IMR-90 (cell line): ENCODE results near the gene UBE3C. TPM values are rescaled to one million over a fixed set of nuclear protein-coding genes. Genes with fewer than 3 reads are reported as not detected.
A peak's percentile ranks its signal among the peaks of the same experiment; 100 is the strongest.

Experiments used
- ATAC-seq: fragments of 200-7000 bp; cut with Tn5 transposase; 2 replicates; pipeline ENCODE4 v1.9.1; 2020; ENCODE audit warnings: low read depth, mild to moderate bottlenecking, moderate library complexity
- BruUV-seq: library from RNA; stranded (reverse); fragments of 400-500 nt; replicated peaks from 2 replicates; lab custom pipeline; 2021; lab: Mats Ljungman, UMichigan
- CTCF ChIA-PET: fragments of 300-600 bp; formaldehyde crosslinking; extraction: SDS; loops from one replicate; lab custom pipeline; 2021; ENCODE audit warnings: antibody characterized with exemption; lab: Yijun Ruan, JAX
- POLR2A ChIA-PET: fragments of 300-600 bp; sonication (Branson Sonifier 250); formaldehyde crosslinking; loops from one replicate; lab custom pipeline; 2022; ENCODE audit warnings: antibody characterized with exemption; ENCODE audit not compliant: unreplicated experiment; lab: Charles Lee
- DNase-seq: peaks from one replicate; pipeline ENCODE4 v3.0.0; 2013
- H2AFZ ChIP-seq: replicated peaks from 2 replicates; pipeline ENCODE3; 2013; ENCODE audit warnings: low read length, mild to moderate bottlenecking; ENCODE audit not compliant: poor library complexity
- H2AK5ac ChIP-seq: 2 replicates; pipeline ENCODE4 v1.6.1; 2013; ENCODE audit warnings: low read depth, low read length, inconsistent platforms
- H2AK9ac ChIP-seq: replicated peaks from 2 replicates; pipeline ENCODE3; 2013; ENCODE audit warnings: mild to moderate bottlenecking, low read depth, low read length, moderate library complexity; ENCODE audit not compliant: poor library complexity
- H2BK120ac ChIP-seq: 2 replicates; pipeline ENCODE4 v1.6.1; 2013; ENCODE audit warnings: low read depth, low read length, inconsistent platforms
- H2BK15ac ChIP-seq: 3 replicates; pipeline ENCODE4 v1.6.1; 2013; ENCODE audit warnings: low read depth, low read length, inconsistent platforms
- H2BK20ac ChIP-seq: 2 replicates; pipeline ENCODE4 v1.6.1; 2013; ENCODE audit warnings: low read depth, mild to moderate bottlenecking, inconsistent platforms, low read length, moderate library complexity
- H2BK5ac ChIP-seq: 2 replicates; pipeline ENCODE4 v1.6.1; 2013; ENCODE audit warnings: mild to moderate bottlenecking, low read depth, low read length, inconsistent platforms; ENCODE audit not compliant: poor library complexity, severe bottlenecking
- H3K14ac ChIP-seq: replicated peaks from 2 replicates; pipeline ENCODE4 v1.6.1; 2013; ENCODE audit warnings: low read depth, low read length, inconsistent platforms
- H3K18ac ChIP-seq: 2 replicates; pipeline ENCODE4 v1.6.1; 2013; ENCODE audit warnings: low read depth, low read length, control low read depth
- H3K23ac ChIP-seq: 2 replicates; pipeline ENCODE4 v1.6.1; 2013; ENCODE audit warnings: low read depth, low read length, inconsistent platforms
- H3K27ac ChIP-seq: 2 replicates; pipeline ENCODE4 v1.5.1; 2013; ENCODE audit warnings: mild to moderate bottlenecking, control low read depth, low read length; ENCODE audit not compliant: insufficient read depth
- H3K27me3 ChIP-seq: 2 replicates; pipeline ENCODE4 v1.6.1; 2013; ENCODE audit warnings: low read length; ENCODE audit not compliant: control insufficient read depth, insufficient read depth
- H3K36me3 ChIP-seq: 2 replicates; pipeline ENCODE4 v1.6.1; 2013; ENCODE audit warnings: low read length, mixed read lengths; ENCODE audit not compliant: control insufficient read depth, insufficient read depth
- H3K4ac ChIP-seq: 2 replicates; pipeline ENCODE4 v1.6.1; 2013; ENCODE audit warnings: low read depth, low read length, inconsistent platforms
- H3K4me1 ChIP-seq: 2 replicates; pipeline ENCODE4 v1.6.1; 2013; ENCODE audit warnings: low read length, mixed read lengths; ENCODE audit not compliant: control insufficient read depth, insufficient read depth
- H3K4me2 ChIP-seq: 2 replicates; pipeline ENCODE4 v1.6.1; 2013; ENCODE audit warnings: low read depth, mild to moderate bottlenecking, control low read depth, low read length, moderate library complexity
- H3K4me3 ChIP-seq: 2 replicates; pipeline ENCODE4 v1.5.1; 2013; ENCODE audit warnings: low read depth, mild to moderate bottlenecking, control low read depth, low read length, moderate library complexity; ENCODE audit not compliant: insufficient read depth
- H3K56ac ChIP-seq: 2 replicates; pipeline ENCODE4 v1.6.1; 2013; ENCODE audit warnings: low read length, inconsistent platforms; ENCODE audit not compliant: insufficient read depth; ENCODE audit errors: extremely low read depth
- H3K79me1 ChIP-seq, 2 experiments: 2 replicates each; pipeline ENCODE4 v1.6.1; 2013; ENCODE audit warnings: low read length in 2 of 2, inconsistent platforms in 1 of 2, low read depth in 1 of 2
- H3K9ac ChIP-seq: 2 replicates; pipeline ENCODE4 v1.6.1; 2013; ENCODE audit warnings: low read depth, low read length, control low read depth
- H3K9me1 ChIP-seq: 2 replicates; pipeline ENCODE4 v1.6.1; 2013; ENCODE audit warnings: low read length, inconsistent platforms; ENCODE audit not compliant: insufficient read depth
- H3K9me3 ChIP-seq: 2 replicates; pipeline ENCODE4 v1.6.1; 2013; ENCODE audit warnings: low read length; ENCODE audit not compliant: control insufficient read depth, insufficient read depth
- H4K20me1 ChIP-seq: 2 replicates; pipeline ENCODE4 v1.6.1; 2013; ENCODE audit warnings: low read length, inconsistent platforms; ENCODE audit not compliant: insufficient read depth
- H4K5ac ChIP-seq: 2 replicates; pipeline ENCODE4 v1.6.1; 2013; ENCODE audit warnings: mild to moderate bottlenecking, low read depth, low read length, control low read depth
- H4K8ac ChIP-seq, 2 experiments: 2 replicates each; pipeline ENCODE4 v1.6.1; 2013; ENCODE audit warnings: low read depth in 2 of 2, low read length in 2 of 2, control low read depth in 1 of 2, inconsistent platforms in 1 of 2
- H4K91ac ChIP-seq: 2 replicates; pipeline ENCODE4 v1.6.1; 2013; ENCODE audit warnings: low read depth, low read length, inconsistent platforms; ENCODE audit not compliant: insufficient read depth
- BHLHE40 ChIP-seq: fragments of 150-350 bp; IDR thresholded peaks from 2 replicates; pipeline ENCODE4 v1.6.1; 2016; ENCODE audit warnings: mild to moderate bottlenecking, low read depth, low read length
- CEBPB ChIP-seq: IDR thresholded peaks from 2 replicates; pipeline ENCODE4 v1.6.1; 2012; ENCODE audit warnings: low read depth, low read length, improper control_type of control experiment
- CHD1 ChIP-seq: IDR thresholded peaks from 2 replicates; pipeline ENCODE4 v1.6.1; 2012; ENCODE audit warnings: low read depth, low read length, improper control_type of control experiment
- CTCF ChIP-seq: conservative IDR thresholded peaks from 2 replicates; pipeline ENCODE4 v1.5.1; 2012; ENCODE audit warnings: mild to moderate bottlenecking, low read depth, low read length, improper control_type of control experiment
- ELK1 ChIP-seq: fragments of 150-350 bp; IDR thresholded peaks from 2 replicates; pipeline ENCODE4 v1.6.1; 2016; ENCODE audit warnings: low read depth, mild to moderate bottlenecking, low read length, moderate library complexity, borderline replicate concordance
- FOS ChIP-seq: fragments of 150-350 bp; IDR thresholded peaks from 2 replicates; pipeline ENCODE4 v1.6.1; 2016; ENCODE audit warnings: low read depth, low read length
- MAFK ChIP-seq: IDR thresholded peaks from 2 replicates; pipeline ENCODE4 v1.6.1; 2012; ENCODE audit warnings: low read depth, low read length, improper control_type of control experiment
- MAZ ChIP-seq: IDR thresholded peaks from 2 replicates; pipeline ENCODE4 v1.6.1; 2012; ENCODE audit warnings: low read depth, mild to moderate bottlenecking, low read length, improper control_type of control experiment, moderate library complexity, borderline replicate concordance
- MXI1 ChIP-seq: IDR thresholded peaks from 2 replicates; pipeline ENCODE4 v1.6.1; 2012; ENCODE audit warnings: low read depth, mild to moderate bottlenecking, low read length, moderate library complexity, borderline replicate concordance
- NFE2L2 ChIP-seq: fragments of 150-350 bp; IDR thresholded peaks from 2 replicates; pipeline ENCODE4 v1.6.1; 2016; ENCODE audit warnings: low read depth, mild to moderate bottlenecking, low read length
- POLR2A ChIP-seq: IDR thresholded peaks from 2 replicates; pipeline ENCODE4 v1.6.1; 2012; ENCODE audit warnings: mild to moderate bottlenecking, low read depth, low read length
- RAD21 ChIP-seq: IDR thresholded peaks from 2 replicates; pipeline ENCODE4 v1.6.1; 2012; ENCODE audit warnings: low read length, improper control_type of control experiment
- RCOR1 ChIP-seq: IDR thresholded peaks from 2 replicates; pipeline ENCODE4 v1.6.1; 2012; ENCODE audit warnings: mild to moderate bottlenecking, low read length, improper control_type of control experiment; ENCODE audit not compliant: insufficient replicate concordance
- RFX5 ChIP-seq: IDR thresholded peaks from 2 replicates; pipeline ENCODE4 v1.8.0; 2012; ENCODE audit warnings: low read depth, mild to moderate bottlenecking, low read length, moderate library complexity
- USF2 ChIP-seq: fragments of 150-350 bp; IDR thresholded peaks from 2 replicates; pipeline ENCODE4 v1.6.1; 2017; ENCODE audit warnings: mild to moderate bottlenecking, antibody characterized with exemption, low read length, low read depth
- WGBS, 2 experiments: methylation state at CpG; one replicate each; pipeline versions ENCODE4 v1.1.5 to v1.1.7; 2013; ENCODE audit warnings: missing lambda C conversion rate in 2 of 2; ENCODE audit not compliant: insufficient read length in 1 of 2; ENCODE audit errors: extremely low coverage in 2 of 2; 5-methylcytosine and 5-hydroxymethylcytosine counted together
- dilution Hi-C: fragments of 300-500 bp; cut with HindIII; formaldehyde crosslinking; loops from one replicate; pipeline ENCODE4 v1.14.3; 2018; ENCODE audit warnings: low sequenced_read_pairs; ENCODE audit not compliant: unreplicated experiment
- in situ Hi-C: fragments of 300-500 bp; cut with MboI; formaldehyde crosslinking; loops from 3 replicates; pipeline ENCODE4 v1.14.3; 2019; ENCODE audit warnings: low sequenced_read_pairs, inconsistent platforms, mixed read lengths
- intact Hi-C: fragments of 100-400 bp; cut with micrococcal nuclease; formaldehyde crosslinking; loops from 2 replicates; pipeline ENCODE4 v1.10.0; 2022
- polyA plus RNA-seq, 3 experiments: library from polyadenylated mRNA; depleted of rRNA; stranded (reverse); fragments of >200 nt; gene quantifications; 2 replicates each; pipeline ENCODE4 v1.2.3, GENCODE V29; 2012; ENCODE audit warnings: low replicate concordance in 1 of 3
- total RNA-seq: library from RNA; depleted of rRNA; stranded (reverse); fragments of >200 nt; gene quantifications from 2 replicates; pipeline ENCODE4 v1.2.3, GENCODE V29; 2012

UBE3C gene
- total and polyA plus RNA-seq, 2 of the 4 experiments (the other 2 are of a cell fraction) = 43.0 to 60.6 TPM

GRCh38 chr7:157141525-157142060, 2.9 kb downstream of the UBE3C start:
- ChIA-PET POLR2A (no interaction called here), CTCF (no interaction called here)
- H3K14ac ChIP-seq = no peak overlapping the region
- H2AK9ac ChIP-seq = no peak overlapping the region
- H3K4ac ChIP-seq = no peak overlapping the region
- no peak overlapping the region for H2BK120ac ChIP-seq
- H3K9me3 ChIP-seq = no peaks in the 10 kb centered on the region
- H3K56ac ChIP-seq = no peak overlapping the region
- peaks cover 25% of the 10 kb centered on the region for H3K9me1 ChIP-seq
- no peak overlapping the region for H2AK5ac ChIP-seq
- no peak overlapping the region for H4K8ac ChIP-seq
- dilution Hi-C loops (no loop called here), in situ Hi-C loops (loop anchor here (25.0 kb wide), 2 partner anchors 179 to 504 kb away; partner anchors contain the start of gene RNF32), intact Hi-C loops (no loop called here)
- no peak overlapping the region for H2AFZ ChIP-seq
- no peak overlapping the region for H3K18ac ChIP-seq
- H3K9ac ChIP-seq = no peak overlapping the region
- H3K4me3 ChIP-seq = no peak overlapping the region
- no peak overlapping the region for H2BK20ac ChIP-seq
- peaks cover 73% of the 10 kb centered on the region for H4K20me1 ChIP-seq
- TF ChIP-seq MAFK = no peak
- no peak for TF ChIP-seq MXI1
- TF ChIP-seq MAZ = no peak
- TF ChIP-seq RFX5 = no peak
- no peak for TF ChIP-seq NFE2L2
- TF ChIP-seq USF2 = no peak
- no peak for TF ChIP-seq CHD1
- TF ChIP-seq BHLHE40 = no peak
- no peak for TF ChIP-seq CEBPB
- TF ChIP-seq RAD21 = no peak
- TF ChIP-seq CTCF = no peak
- no peak for TF ChIP-seq POLR2A
- TF ChIP-seq RCOR1 = no peak
- TF ChIP-seq FOS = no peak
- no peak for TF ChIP-seq ELK1
- H3K27me3 ChIP-seq = no peaks in the 10 kb centered on the region
- BruUV-seq = no TSS peak
- no peak overlapping the region for H2BK15ac ChIP-seq
- no peak overlapping the region for H4K5ac ChIP-seq
- H2BK5ac ChIP-seq = no peak overlapping the region
- peaks cover 11% of the 10 kb centered on the region for H3K4me1 ChIP-seq
- no peak overlapping the region for H4K91ac ChIP-seq
- no peak overlapping the region for H3K27ac ChIP-seq
- H3K36me3 ChIP-seq = peaks cover 16% of the 10 kb centered on the region
- peak overlapping the region; percentile 13; the same call in 1 of the 2 replicates for H3K23ac ChIP-seq
- ATAC-seq (no peak), DNase-seq (no peak)
- H3K4me2 ChIP-seq = no peak overlapping the region
- H3K79me1 ChIP-seq = peaks cover 0 to 43% of the 10 kb centered on the region in 2 experiments; a peak in 3 of 4 replicates
- 84% methylated on average over 4 of the region's 16 CpGs; no CpG with 5 or more reads in 1 of the 2 experiments for WGBS, 2 experiments
